GM21825 (cell line): ENCODE results near the gene KBTBD8.
A peak's percentile ranks its signal among the peaks of the same experiment; 100 is the strongest.

Experiments
- ATAC-seq: cut with Tn5 transposase; IDR thresholded peaks from one replicate; pipeline ENCODE4 v1.9.1; 2021; ENCODE audit warnings: mild to moderate bottlenecking, moderate library complexity; ENCODE audit not compliant: unreplicated experiment

KBTBD8 gene, protein sequence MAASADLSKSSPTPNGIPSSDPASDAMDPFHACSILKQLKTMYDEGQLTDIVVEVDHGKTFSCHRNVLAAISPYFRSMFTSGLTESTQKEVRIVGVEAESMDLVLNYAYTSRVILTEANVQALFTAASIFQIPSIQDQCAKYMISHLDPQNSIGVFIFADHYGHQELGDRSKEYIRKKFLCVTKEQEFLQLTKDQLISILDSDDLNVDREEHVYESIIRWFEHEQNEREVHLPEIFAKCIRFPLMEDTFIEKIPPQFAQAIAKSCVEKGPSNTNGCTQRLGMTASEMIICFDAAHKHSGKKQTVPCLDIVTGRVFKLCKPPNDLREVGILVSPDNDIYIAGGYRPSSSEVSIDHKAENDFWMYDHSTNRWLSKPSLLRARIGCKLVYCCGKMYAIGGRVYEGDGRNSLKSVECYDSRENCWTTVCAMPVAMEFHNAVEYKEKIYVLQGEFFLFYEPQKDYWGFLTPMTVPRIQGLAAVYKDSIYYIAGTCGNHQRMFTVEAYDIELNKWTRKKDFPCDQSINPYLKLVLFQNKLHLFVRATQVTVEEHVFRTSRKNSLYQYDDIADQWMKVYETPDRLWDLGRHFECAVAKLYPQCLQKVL

DNA sequence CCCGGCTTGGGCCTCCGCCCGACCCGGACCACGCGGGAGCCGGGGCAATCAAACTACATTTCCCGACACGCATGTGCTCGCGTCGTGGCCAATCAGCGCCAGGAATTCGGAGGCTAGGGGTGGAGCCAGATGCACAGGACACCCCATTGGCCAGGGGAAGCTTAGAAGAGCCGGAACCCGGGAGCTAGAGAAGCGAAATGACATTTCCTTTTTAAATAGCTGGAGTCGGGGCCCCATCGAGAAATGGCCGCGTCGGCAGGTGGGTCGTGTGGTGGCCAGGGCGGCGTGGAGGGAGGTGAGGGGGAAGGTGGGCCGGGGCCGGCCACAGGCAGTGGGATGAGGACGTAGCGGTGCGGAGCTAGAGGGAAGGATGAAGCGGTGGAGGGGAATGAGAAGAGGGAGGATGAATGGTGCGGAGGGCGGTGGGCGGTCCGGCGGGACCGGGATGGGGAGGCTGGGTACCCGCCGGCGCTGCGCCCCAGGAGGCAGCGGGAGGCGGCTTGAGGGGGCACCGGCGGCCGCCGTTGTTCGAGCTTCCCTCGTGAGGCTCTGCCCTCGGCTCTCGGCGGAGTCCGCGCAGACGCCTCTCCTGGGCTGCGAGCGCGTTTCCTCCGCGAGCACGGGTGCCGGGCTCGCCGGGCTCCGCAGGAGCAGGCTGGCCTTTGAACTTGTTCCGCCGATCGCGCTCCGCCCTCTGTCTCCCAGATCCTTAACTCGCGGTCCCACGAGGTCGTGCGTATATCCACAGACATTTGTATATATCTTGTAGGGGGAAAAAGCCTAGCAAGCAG lies at the start of gene KBTBD8:
Gene KBTBD8, plus strand, starts transcription at position 195 of the 791 bp plus-strand sequence. Its CDS starts 49 bp downstream, at position 244.
- ATAC-seq: peak; percentile 94

DNA sequence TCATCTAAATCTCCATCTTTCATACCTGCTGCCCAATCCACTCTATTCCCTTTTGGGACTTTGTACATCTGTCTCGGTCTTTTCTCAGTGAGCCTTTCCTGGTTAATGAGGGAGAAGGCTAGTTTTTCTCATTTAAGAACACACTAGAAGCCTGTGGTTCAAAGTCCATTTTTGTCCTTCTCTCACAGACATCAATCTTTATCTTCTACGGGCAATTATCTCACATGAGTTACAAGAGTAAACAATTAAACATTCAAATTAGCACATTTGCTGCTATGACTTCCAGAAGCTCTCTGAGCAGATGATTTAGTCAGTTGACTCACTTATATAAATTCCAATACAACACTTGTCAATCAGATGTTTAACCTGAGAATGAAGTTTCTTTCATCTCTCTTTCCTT lies 49.3 kb upstream of the KBTBD8 start:
- ATAC-seq: no peak

DNA sequence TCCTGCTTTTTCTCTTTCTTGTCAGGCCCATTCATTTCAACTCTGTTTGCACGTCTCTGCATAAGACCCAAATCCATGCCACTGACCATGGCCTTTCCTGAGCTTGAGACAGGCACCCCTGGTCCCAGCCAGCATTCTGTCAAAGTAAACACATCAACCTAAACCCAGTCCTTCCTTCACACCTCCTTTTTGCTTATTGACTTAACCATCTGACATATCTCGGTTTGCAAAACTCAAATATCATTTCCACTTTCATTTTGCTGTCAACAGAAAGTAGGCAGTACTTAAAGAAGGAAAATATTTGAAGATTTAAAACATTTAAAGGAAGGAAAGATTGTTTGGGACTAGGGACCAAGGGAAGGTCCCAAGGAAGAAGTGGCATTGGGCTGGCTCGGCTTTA lies 48.2 kb upstream of the KBTBD8 start:
- no peak for ATAC-seq

DNA sequence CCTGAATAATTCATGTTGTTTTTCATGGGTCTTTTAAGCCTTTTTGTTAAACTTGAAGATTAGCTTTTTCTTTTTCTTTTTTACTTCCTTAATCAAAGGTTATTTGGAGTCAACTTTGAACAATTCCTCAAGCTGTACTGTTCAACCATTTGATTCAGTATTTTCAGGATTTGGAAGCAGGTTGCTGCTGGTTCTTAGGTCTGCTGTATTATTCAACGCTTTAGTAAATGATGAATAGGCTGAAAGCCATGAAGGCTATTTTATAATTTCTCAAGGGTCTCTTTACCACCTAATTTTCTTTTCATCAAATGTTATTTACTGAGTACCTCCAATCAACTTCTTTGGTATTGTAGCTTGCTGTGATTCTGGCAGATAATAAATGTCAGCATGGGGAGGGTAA lies 45.8 kb upstream of the KBTBD8 start:
- ATAC-seq: no peak

DNA sequence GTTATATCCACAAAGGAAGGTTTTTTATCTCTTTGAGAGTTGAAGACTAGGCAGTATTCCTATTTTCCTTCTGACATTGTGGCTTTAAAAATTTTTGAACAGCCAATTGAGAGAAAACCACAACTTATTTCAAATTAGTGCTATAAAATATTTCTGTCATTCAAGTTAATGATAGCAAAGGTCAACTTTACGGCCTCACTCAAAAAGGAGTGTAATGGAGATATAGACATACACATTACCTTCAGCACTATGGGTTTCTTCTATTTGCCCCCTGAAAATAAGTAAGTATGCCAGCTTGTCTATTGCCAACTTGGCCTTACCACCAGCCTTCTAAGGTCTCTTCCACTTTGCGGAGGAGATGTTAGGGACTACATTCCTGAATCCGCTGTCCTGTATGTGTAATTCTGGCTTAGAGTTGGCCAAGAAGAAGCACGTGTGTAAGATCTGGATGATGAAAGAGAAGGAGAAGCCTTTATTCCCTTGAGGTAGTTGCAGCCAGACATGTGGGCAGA lies 44.1 kb upstream of the KBTBD8 start:
- no peak for ATAC-seq

DNA sequence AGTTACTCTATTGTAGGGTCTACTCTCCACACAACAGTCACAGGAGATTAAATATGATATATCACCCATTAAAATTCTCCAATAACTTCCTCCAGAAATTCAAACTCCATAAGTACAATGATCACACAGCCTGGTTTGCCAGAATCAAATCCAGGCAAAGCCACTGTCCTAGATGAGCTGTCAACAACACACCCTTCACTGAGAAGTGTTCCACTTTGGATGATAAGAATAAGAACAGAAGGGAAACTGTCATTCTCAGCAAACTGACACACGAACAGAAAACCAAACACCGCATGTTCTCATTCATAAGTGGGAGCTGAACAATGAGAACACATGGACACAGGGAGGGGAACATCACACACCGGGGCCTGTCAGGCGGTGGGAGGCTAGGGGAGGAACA lies 41.4 kb upstream of the KBTBD8 start:
- ATAC-seq: no peak

DNA sequence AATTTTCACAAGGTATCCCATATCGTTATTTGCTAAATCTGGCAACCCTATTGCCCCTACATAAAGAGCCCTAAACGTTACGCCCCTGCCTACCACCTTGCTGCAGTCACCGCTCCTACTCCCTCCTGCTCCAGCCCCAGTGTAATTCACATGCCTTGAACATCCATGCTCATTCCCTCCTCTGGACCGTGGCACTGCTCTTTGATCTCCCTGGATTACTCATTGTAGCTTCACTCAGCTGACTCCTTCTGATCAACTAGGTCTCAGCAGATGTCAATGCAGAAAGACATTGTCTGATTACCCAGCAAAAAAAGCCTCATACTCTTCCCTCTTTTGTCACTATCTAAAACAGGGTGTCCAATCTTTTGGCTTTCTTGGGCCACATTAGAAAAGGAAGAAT lies 40.7 kb upstream of the KBTBD8 start:
- no peak for ATAC-seq

DNA sequence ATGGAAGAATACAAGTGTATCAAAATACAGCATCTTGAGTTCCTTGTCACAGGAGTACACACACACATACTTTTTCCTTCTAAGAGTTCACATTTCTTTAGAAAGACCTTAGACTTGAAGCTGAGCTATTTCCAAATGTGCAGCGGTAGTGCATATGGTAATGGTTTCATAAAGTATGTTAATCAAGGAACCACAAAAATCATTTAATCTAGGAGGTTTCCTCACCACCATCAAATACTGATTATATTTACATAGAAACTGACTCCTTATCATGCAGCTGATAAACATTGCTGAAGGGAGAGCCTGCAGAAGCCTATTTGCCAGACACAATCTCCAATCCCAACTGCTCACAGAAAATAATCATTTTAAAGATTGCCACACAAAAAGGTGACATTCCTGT lies 40.0 kb upstream of the KBTBD8 start:
- ATAC-seq: no peak

DNA sequence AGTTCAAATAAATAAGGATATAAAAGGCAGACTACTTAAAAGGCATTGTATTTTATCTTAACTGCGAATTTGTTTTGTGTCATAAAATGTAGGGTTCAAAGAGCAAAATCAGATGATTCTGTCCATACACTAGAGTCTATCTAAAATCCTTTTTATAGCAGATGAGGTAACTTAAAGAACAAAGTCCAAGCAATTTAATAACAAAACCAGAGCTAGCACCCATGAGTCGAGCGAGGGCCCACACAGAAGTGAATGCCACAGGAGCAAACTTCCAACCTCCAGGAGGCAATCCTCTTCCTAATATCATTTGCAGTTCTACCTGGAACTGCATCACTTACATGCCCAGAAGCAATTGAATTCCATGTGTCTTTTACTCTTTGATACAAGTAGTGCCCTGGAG lies 35.4 kb upstream of the KBTBD8 start:
- no peak for ATAC-seq

DNA sequence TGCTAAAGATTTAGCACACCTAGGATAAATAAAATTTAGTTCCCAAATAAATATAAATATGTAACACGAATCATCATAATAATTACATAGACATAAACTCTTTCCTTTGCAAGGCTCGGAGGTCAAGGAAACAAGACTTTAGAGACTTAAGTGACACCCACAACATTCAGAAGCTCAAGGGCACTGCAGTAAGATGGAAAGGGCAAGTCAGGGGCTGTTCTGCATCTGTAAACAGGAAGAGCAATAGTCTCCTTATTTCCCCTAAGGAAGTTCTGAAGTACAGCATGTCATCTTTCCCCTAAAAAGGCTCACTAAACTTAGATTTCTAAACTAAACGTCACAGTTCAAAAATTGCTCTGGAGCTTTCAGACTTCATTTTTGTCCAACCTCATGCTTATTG lies 26.9 kb upstream of the KBTBD8 start:
- ATAC-seq: no peak

DNA sequence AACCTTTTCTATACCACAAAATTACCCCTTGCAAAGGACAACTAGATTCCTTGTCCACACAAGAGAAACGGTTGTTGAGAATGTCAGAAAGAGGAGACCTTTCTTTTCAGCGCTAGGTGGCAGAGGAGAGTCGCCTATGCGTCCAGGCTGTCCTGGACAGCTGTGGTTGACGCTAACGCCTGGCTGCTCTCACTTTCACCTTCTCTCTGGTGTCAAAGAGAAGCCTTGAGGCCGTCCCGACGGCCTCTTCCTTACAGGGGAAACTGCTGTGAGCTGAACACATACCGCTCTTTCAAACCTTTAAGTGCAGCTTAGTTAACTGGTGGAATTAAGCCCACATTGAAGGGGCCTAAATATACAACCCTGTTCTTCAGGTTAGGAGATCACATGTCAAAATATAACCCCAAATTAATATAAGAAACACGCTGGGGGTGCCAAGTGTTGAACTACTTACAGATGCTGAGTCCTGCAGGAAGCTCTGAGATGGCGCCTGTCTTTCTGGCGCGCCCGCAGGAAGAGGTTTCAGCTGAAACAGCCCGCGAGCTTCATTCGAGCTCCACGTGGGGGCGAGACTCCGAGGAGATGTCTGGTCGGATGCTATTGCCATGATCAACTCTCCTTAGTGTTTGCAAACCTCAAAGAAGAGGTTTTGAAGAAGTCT lies 26.1 kb upstream of the KBTBD8 start:
- peak; percentile 99 for ATAC-seq

DNA sequence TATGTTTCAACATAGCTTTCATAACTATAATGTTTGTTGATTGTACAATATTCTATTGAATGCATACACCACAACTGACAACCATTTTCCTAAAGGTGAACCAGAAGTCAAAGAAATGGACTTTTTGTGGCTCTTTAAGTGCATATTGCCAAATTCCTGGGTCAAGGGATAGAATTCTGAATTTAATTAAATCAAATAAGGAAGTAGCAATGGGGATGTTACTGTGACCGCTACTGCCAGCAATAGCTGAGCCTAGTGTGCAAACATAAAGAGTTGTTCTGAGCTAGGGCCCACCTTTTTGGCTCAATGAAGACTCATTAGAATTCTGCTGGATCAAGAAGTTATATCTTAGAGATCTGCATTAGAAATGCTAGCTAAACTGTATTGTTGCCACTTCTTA lies 17.3 kb upstream of the KBTBD8 start:
- ATAC-seq: no peak

DNA sequence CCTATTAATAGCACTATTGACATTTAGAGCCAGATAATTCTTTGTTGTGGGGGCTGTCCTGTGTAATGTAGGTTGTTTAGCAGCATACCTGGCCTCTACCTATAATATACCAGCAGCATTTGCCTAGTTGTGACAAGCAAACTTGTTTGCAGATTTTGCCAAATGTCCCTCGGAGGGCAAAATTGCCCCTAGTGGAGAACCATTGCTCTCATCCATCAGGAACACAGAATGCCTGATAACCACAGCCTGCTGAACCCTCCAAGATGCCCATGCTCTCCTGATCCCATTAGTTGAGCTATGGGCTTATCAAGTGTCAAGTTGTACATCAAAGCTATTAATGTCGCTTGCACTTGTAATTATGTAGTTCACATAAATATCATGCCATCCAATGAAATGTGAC lies 15.0 kb upstream of the KBTBD8 start:
- ATAC-seq: no peak

DNA sequence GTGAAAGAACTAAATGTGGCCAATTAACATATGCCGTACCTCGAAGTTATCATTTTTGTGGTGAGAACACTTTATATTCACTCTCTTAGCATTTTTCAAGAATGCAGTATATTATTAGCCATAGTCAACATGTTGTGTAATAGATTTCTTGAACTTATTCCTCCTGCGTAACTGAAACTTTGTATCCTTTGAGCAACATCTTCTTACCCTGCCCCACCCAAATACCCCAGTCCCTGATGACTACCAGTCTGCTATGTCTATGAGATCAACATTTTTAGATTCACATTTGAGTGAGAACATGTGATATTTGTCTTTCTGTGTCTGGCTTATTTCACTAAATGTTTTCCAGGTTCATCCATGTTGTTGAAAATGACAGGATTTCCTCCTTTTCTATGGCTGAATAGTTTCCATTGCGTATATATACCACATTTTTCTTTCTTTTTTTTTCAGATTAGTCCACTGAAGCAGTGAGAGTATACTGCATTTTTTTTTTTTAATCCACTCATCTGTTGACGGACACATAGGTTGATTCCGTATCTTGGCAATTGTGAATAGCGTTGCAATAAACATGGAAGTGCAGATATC lies 12.7 kb upstream of the KBTBD8 start:
- ATAC-seq: no peak

DNA sequence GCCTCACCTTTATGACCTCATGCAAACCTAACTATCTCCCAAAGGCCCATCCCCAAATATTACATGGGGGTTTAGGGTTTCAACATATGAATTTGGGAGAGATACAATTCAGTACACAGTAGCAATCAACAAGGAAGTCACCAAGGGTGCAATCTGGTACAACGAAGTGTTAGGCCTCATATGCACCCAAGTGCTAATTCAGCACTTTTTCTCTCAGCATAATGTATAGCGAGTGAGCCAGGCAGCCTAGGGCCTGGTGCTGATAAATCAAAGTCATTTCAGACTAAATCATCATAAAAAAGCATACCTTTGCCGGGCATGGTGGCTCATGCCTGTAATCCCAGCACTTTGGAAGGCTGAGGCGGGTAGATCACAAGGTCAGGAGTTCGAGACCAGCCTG lies 11.7 kb upstream of the KBTBD8 start:
- no peak for ATAC-seq

DNA sequence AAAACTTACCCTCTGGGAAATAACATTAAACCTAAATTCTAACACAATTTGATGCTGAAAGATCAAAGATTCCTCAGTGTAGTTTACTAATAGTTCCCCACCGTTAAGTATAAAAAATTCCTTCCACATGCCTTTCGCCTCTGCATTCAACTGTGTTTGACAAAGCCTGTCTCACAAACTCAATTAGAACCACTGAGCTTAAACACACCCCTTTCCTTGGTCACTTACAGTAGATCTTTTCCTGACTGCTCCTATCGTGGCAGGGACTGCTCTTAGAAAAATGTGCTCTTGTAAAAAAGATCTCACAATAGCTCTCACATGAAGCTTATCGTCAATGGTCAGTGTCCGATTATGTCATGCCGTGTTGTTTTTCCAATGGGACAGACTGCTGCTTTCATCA lies 8.9 kb upstream of the KBTBD8 start:
- no peak for ATAC-seq

DNA sequence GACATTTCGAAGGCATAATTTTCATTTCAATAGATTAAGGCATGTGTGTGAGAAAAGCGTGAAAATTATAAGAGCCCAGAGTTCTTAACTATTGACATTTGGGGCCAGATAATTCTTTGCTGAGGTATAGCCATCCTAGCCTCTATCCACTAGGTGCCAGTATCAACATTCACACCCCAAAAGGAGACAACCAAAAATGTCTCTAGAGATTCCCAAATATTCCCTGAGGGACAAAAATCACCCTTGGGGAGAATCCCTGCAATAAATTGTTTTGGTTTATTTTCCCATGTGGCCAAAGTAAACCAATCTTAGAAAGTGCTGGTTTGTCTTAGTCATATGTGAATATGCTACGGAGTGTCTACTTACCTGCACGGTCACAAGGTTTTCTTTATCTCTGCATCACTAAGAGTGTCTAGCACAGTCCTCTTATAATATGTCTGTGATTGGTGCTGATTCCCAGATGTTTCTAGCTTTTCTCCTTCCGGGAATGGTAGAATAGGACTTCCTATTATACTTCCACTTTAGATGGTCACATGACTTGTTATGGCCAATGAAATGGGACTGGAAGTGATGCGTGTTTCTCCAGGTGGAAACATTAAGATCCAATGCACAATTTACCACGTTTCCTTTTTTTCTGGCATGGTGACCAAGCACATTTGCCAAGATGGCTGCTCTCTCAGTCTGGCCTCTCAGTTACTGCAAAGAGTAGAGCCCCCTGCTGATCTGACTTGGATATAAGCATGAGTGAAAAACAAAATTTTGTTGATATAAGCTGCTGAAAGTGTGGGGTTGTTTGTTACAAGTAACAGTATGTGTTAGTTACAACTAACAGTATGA lies 8.0 kb upstream of the KBTBD8 start:
- peak; percentile 68 for ATAC-seq

DNA sequence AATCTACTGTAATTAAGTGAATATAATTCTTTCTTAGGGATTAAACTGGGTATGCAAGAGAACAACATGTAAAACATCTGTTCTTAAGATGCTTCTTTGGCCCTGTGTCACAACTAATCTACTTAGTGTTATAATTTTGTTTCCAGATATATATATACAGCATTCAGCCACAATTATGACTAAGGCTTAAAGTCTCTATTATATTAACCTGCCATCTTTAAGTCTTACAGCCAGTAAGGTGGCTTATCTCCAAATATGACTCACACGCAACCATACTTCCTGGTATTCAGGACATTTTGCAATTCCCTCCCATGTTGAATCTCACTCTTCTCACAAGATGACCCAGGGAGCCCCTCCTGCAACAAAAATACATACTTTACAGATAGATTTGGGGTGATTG lies 6.6 kb upstream of the KBTBD8 start:
- no peak for ATAC-seq

DNA sequence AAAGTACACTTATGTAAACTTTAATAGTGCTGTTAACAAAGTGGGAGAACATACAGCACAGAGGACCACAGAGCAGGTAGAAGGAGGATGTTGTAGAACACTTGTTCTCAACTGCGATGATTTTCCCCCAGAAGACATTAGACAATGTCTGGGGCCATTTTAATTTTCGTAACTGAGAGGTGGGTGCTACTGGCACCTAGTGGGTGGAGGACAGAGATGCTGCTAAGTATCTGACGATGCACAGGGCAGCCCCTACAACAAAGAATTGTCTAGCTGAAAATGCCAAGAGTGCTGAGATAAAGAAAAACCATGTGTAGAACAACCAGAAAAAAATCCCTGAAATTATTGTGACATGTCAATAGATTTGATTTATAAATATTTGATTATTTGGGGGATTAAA lies 5.0 kb upstream of the KBTBD8 start:
- ATAC-seq: no peak

DNA sequence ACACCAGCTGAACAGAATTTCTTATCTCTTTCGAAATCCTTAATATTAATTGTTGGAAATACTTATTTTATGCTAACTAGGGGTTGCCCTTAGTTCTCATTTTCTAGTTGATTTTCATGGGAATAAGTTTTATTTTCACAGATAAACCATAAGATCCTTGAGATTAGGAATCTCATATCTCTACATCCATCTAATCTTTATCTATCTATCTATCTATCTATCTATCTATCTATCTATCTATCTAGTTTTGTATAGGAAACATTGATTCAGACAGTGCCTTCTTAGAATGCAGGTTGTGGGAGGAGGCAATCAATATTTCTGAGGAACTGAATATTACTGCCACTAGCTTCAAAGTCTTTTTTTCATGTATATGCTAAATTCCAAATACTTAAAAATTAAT lies 3.5 kb upstream of the KBTBD8 start:
- ATAC-seq: no peak
